HUES6 (cell line): ENCODE measurements around the gene C1QTNF7.

Source experiments
- H3K27ac ChIP-seq: 2 replicates; pipeline ENCODE4 v1.7.0; 2013; ENCODE audit warnings: low read depth, mild to moderate bottlenecking, low read length, inconsistent platforms
- H3K27me3 ChIP-seq: 2 replicates; pipeline ENCODE4 v1.6.1; 2013; ENCODE audit warnings: low read length; ENCODE audit not compliant: control insufficient read depth, insufficient read depth
- H3K36me3 ChIP-seq: 2 replicates; pipeline ENCODE4 v1.6.1; 2013; ENCODE audit warnings: low read length; ENCODE audit not compliant: control insufficient read depth, insufficient read depth
- H3K4me1 ChIP-seq: 2 replicates; pipeline ENCODE4 v1.6.1; 2013; ENCODE audit warnings: low read length; ENCODE audit not compliant: control insufficient read depth, insufficient read depth
- H3K4me3 ChIP-seq: 2 replicates; pipeline ENCODE4 v1.5.1; 2013; ENCODE audit warnings: low read depth, low read length
- H3K9ac ChIP-seq: one replicate; pipeline ENCODE4 v1.6.1; 2013; ENCODE audit warnings: mild to moderate bottlenecking, low read length
- H3K9me3 ChIP-seq: 2 replicates; pipeline ENCODE4 v1.6.1; 2013; ENCODE audit warnings: low read depth, low read length; ENCODE audit not compliant: control insufficient read depth, insufficient read depth

The C1QTNF7 gene

GRCh38 chr4:15482842-15483241 lies 55.0 kb downstream of the C1QTNF7 start:
- no peaks in the 10 kb centered on the region for H3K9me3 ChIP-seq
- peaks cover 12% of the 10 kb centered on the region for H3K4me1 ChIP-seq
- no peak overlapping the region for H3K4me3 ChIP-seq
- H3K36me3 ChIP-seq = no peaks in the 10 kb centered on the region; the same call in none of the 2 replicates
- no peak overlapping the region for H3K9ac ChIP-seq
- no peaks in the 10 kb centered on the region for H3K27me3 ChIP-seq
- H3K27ac ChIP-seq = no peak overlapping the region

GRCh38 chr4:15488136-15488535 lies 60.3 kb downstream of the C1QTNF7 start:
- Histone ChIP-seq H3K36me3 (peaks cover 4% of the 10 kb centered on the region; the same call in 1 of the 2 replicates), H3K9me3 (no peaks in the 10 kb centered on the region), H3K9ac (no peak overlapping the region), H3K4me3 (no peak overlapping the region), H3K27me3 (no peaks in the 10 kb centered on the region), H3K27ac (no peak overlapping the region), H3K4me1 (no peaks in the 10 kb centered on the region)

GRCh38 chr4:15488658-15489470 lies 61.0 kb downstream of the C1QTNF7 start:
- H3K27me3 ChIP-seq = no peaks in the 10 kb centered on the region
- peaks cover 4% of the 10 kb centered on the region; the same call in 1 of the 2 replicates for H3K36me3 ChIP-seq
- no peak overlapping the region for H3K9ac ChIP-seq
- no peaks in the 10 kb centered on the region for H3K9me3 ChIP-seq
- H3K4me1 ChIP-seq = no peaks in the 10 kb centered on the region
- H3K27ac ChIP-seq = no peak overlapping the region
- no peak overlapping the region for H3K4me3 ChIP-seq

- Histone ChIP-seq H3K27ac (no peak overlapping the region), H3K9me3 (no peaks in the 10 kb centered on the region), H3K9ac (no peak overlapping the region), H3K27me3 (no peaks in the 10 kb centered on the region), H3K4me1 (no peaks in the 10 kb centered on the region), H3K36me3 (peaks cover 4% of the 10 kb centered on the region; the same call in 1 of the 2 replicates), H3K4me3 (no peak overlapping the region)
Measured at GRCh38 chr4:15489551-15489950, 61.7 kb downstream of the C1QTNF7 start.

GRCh38 chr4:15493411-15493810 lies 65.6 kb downstream of the C1QTNF7 start:
- peaks cover 4% of the 10 kb centered on the region; the same call in 1 of the 2 replicates for H3K36me3 ChIP-seq
- H3K4me1 ChIP-seq = no peaks in the 10 kb centered on the region
- H3K27ac ChIP-seq = no peak overlapping the region
- no peaks in the 10 kb centered on the region for H3K27me3 ChIP-seq
- H3K9ac ChIP-seq = no peak overlapping the region
- no peak overlapping the region for H3K4me3 ChIP-seq
- H3K9me3 ChIP-seq = peaks cover 4% of the 10 kb centered on the region; the same call in 1 of the 2 replicates

- H3K9ac ChIP-seq = no peak overlapping the region
- H3K4me1 ChIP-seq = no peaks in the 10 kb centered on the region
- H3K36me3 ChIP-seq = no peaks in the 10 kb centered on the region
- H3K27ac ChIP-seq = no peak overlapping the region
- H3K27me3 ChIP-seq = no peaks in the 10 kb centered on the region
- H3K4me3 ChIP-seq = no peak overlapping the region
- H3K9me3 ChIP-seq = peaks cover 4% of the 10 kb centered on the region; the same call in 1 of the 2 replicates
Measured at GRCh38 chr4:15495621-15496020, 67.8 kb downstream of the C1QTNF7 start.
